Ureter (tissue), 1 donor: ENCODE data around the gene GPR31. TPM values are rescaled to one million over a fixed set of nuclear protein-coding genes. Genes with fewer than 3 reads are reported as not detected.
"Not testable (repeated sequence)": the region's sequence is repeated elsewhere in the genome, so short reads cannot be mapped to it uniquely, and the experiment has no call there.

Source experiments
- DNase-seq: peaks from one replicate; pipeline ENCODE4 v3.0.0-alpha.2; 2020; ENCODE audit warnings: low spot score
- total RNA-seq: library from RNA; stranded (reverse); gene quantifications from one replicate; pipeline ENCODE4 v1.2.4, GENCODE V29; 2023
- donor health status: DM: yes; HTN: yes; CAD: no.

GPR31 gene
- total RNA-seq, 1 donor from 2014 or later: not detected

GRCh38 chr6:167167699-167168098 is 9.9 kb upstream of the GPR31 start:
- not testable (repeated sequence) for DNase-seq

- no peak for DNase-seq
Measured at GRCh38 chr6:167165858-167166471, 8.2 kb upstream of the GPR31 start.

GRCh38 chr6:167164261-167164660 is 6.5 kb upstream of the GPR31 start:
- no peak for DNase-seq

- no peak for DNase-seq
Measured at GRCh38 chr6:167163476-167164011, 5.8 kb upstream of the GPR31 start.

- no peak for DNase-seq
Measured at GRCh38 chr6:167162591-167162990, 4.8 kb upstream of the GPR31 start.

GRCh38 chr6:167161851-167162467 is 4.2 kb upstream of the GPR31 start:
- DNase-seq: no peak

GRCh38 chr6:167157414-167157813 is 366 bp downstream of the GPR31 start:
- DNase-seq: no peak

GRCh38 chr6:167154895-167155294 is 2.9 kb downstream of the GPR31 start:
- no peak for DNase-seq

- no peak for DNase-seq
Measured at GRCh38 chr6:167154291-167154690, 3.5 kb downstream of the GPR31 start.

GRCh38 chr6:167153521-167153959 is 4.2 kb downstream of the GPR31 start:
- DNase-seq: no peak

- DNase-seq: no peak
Measured at GRCh38 chr6:167152862-167153261, 4.9 kb downstream of the GPR31 start.

- no peak for DNase-seq
Measured at GRCh38 chr6:167151648-167152047, 6.1 kb downstream of the GPR31 start.

GRCh38 chr6:167150941-167151549 is 6.7 kb downstream of the GPR31 start:
- no peak for DNase-seq

GRCh38 chr6:167148997-167149396 is 8.8 kb downstream of the GPR31 start:
- no peak for DNase-seq

- no peak for DNase-seq
Measured at GRCh38 chr6:167148021-167148420, 9.8 kb downstream of the GPR31 start.

- DNase-seq: no peak
Measured at GRCh38 chr6:167146977-167147376, 10.8 kb downstream of the GPR31 start.

- peak; percentile 52 for DNase-seq
Measured at GRCh38 chr6:167146135-167146534, 11.6 kb downstream of the GPR31 start.

GRCh38 chr6:167145461-167145860 is 12.3 kb downstream of the GPR31 start:
- DNase-seq: no peak

GRCh38 chr6:167143041-167143440 is 14.7 kb downstream of the GPR31 start:
- no peak for DNase-seq

GRCh38 chr6:167142433-167142761 is 15.4 kb downstream of the GPR31 start:
- no peak for DNase-seq

- DNase-seq: no peak
Measured at GRCh38 chr6:167141667-167142432, 15.9 kb downstream of the GPR31 start.
